ENCODE measurements around the gene QRFP. TPM values are rescaled to one million over a fixed set of nuclear protein-coding genes. Genes with fewer than 3 reads are reported as not detected.

QRFP gene
- total RNA-seq, 3 donors from 2014 or later = 0.24 to 0.87 TPM; not detected in 1

- peak; percentile 17 for ATAC-seq
- intact Hi-C loops (cut with DNase I, micrococcal nuclease) = no loop called here
- H3K4me3 ChIP-seq = no peak overlapping the region
- DNase-seq = peak in 1 of 3 donors; percentile 33
- H3K9me3 ChIP-seq = no peaks in the 10 kb centered on the region
- TF ChIP-seq, protein P1, sequence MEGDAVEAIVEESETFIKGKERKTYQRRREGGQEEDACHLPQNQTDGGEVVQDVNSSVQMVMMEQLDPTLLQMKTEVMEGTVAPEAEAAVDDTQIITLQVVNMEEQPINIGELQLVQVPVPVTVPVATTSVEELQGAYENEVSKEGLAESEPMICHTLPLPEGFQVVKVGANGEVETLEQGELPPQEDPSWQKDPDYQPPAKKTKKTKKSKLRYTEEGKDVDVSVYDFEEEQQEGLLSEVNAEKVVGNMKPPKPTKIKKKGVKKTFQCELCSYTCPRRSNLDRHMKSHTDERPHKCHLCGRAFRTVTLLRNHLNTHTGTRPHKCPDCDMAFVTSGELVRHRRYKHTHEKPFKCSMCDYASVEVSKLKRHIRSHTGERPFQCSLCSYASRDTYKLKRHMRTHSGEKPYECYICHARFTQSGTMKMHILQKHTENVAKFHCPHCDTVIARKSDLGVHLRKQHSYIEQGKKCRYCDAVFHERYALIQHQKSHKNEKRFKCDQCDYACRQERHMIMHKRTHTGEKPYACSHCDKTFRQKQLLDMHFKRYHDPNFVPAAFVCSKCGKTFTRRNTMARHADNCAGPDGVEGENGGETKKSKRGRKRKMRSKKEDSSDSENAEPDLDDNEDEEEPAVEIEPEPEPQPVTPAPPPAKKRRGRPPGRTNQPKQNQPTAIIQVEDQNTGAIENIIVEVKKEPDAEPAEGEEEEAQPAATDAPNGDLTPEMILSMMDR (IDR thresholded peaks at IDR 0.05) = no peak
- no peaks in the 10 kb centered on the region for H3K4me1 ChIP-seq (ENCODE audit: low read depth)
- peaks cover 32% of the 10 kb centered on the region for H3K36me3 ChIP-seq (ENCODE audit: low read depth)
Observed at GRCh38 chr9:130882696-130883225, 13.9 kb downstream of the QRFP start.

DNA sequence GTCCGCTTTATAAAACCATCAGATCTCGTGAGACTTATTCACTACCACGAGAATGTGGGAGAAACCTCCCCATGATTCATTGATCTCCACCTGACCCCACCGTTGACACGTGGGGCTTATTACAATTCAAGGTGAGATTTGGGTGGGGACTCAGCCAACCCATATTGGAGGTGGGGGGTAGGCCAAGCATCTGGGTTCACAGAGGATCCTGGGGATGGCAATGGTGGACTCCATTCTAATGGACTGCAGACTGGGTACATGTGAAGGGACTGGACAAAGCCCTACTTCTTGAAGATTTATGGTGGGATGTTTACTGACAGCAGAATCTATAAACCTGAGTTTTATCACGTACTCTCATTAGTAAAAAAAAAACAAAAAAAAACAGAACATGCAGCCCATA is 15.1 kb downstream of the QRFP start:
- DNase-seq (no peak), ATAC-seq (no peak)

GRCh38 chr9:130880599-130881220 is 15.9 kb downstream of the QRFP start:
- Histone ChIP-seq H3K4me3 (no peak overlapping the region), H3K4me1 (ENCODE audit: low read depth) (no peaks in the 10 kb centered on the region), H3K9me3 (no peaks in the 10 kb centered on the region), H3K36me3 (ENCODE audit: low read depth) (peaks cover 31% of the 10 kb centered on the region)
- TF ChIP-seq, protein P1 (IDR thresholded peaks at IDR 0.05) = no peak
- intact Hi-C loops (cut with DNase I, micrococcal nuclease) = no loop called here
- DNase-seq (no peak), ATAC-seq (no peak)

More for the DNA sequence above, 15.1 kb downstream of the QRFP start:
- intact Hi-C loops (cut with DNase I, micrococcal nuclease) = no loop called here
- peaks cover 32% of the 10 kb centered on the region for H3K36me3 ChIP-seq (ENCODE audit: low read depth)
- H3K9me3 ChIP-seq = no peaks in the 10 kb centered on the region
- TF ChIP-seq, protein P1 (IDR thresholded peaks at IDR 0.05) = no peak
- no peaks in the 10 kb centered on the region for H3K4me1 ChIP-seq (ENCODE audit: low read depth)
- H3K4me3 ChIP-seq = no peak overlapping the region

DNA sequence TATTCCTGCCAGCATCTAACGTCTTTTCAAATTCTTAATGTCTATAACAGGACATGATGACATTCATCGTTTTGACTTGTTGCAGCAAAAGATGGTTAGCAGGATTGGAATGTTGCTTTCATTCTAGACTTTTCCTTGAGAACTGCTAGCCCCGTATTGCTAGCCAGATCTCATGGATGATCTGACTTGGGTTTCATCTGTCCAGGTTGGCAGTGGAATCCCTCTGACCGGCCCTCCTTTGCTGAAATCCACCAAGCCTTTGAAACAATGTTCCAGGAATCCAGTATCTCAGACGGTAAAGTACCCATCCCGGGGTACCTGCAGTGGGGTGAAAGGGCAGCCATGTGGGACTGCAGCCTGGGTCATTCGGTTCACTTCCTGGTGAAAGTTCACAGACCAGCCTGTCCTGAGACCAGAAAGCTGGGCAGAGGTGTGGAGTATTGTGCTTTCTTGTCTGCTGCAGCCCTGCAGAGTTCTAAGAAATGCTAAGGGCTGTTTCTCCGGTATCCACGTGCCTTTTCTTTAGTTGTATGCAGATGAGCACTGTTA is 16.7 kb downstream of the QRFP start:
- peak; percentile 44 for ATAC-seq

DNA sequence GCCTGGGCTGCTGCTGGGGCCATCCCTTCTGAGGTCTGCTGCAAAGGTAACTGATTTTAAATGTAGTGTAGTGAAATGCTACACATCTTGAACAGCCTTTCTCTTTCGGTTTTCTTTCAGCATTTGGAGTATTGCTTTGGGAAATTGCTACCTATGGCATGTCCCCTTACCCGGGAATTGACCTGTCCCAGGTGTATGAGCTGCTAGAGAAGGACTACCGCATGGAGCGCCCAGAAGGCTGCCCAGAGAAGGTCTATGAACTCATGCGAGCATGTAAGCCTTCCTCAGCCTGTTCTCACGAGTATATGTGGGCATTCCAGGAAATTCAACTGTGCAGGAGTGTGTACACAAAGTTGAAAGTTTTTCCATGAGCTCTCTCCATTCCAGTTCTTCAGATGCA is 18.3 kb downstream of the QRFP start:
- no peak for DNase-seq
- H3K9me3 ChIP-seq = no peaks in the 10 kb centered on the region
- TF ChIP-seq, protein P1 (IDR thresholded peaks at IDR 0.05) = no peak
- intact Hi-C loops (cut with DNase I, micrococcal nuclease) = no loop called here
- H3K4me1 ChIP-seq (ENCODE audit: low read depth) = peaks cover 4% of the 10 kb centered on the region
- no peak overlapping the region for H3K4me3 ChIP-seq
- no peak for ATAC-seq
- H3K36me3 ChIP-seq (ENCODE audit: low read depth) = peaks cover 28% of the 10 kb centered on the region

More for the DNA sequence above, 16.7 kb downstream of the QRFP start:
- Histone ChIP-seq H3K9me3 (no peaks in the 10 kb centered on the region), H3K4me3 (no peak overlapping the region), H3K4me1 (ENCODE audit: low read depth) (no peaks in the 10 kb centered on the region), H3K36me3 (ENCODE audit: low read depth) (peaks cover 23% of the 10 kb centered on the region)
- TF ChIP-seq, protein P1 (IDR thresholded peaks at IDR 0.05) = no peak
- intact Hi-C loops (cut with DNase I, micrococcal nuclease) = no loop called here
- no peak for DNase-seq

Measured in mucosa of descending colon (tissue), 3 donors.